GM12878 (cell line): ENCODE results near the gene SATB2. TPM values are rescaled to one million over a fixed set of nuclear protein-coding genes. Genes with fewer than 3 reads are reported as not detected.

Experiments used
- ATAC-seq: fragments of 200-7000 bp; cut with Tn5 transposase; 3 replicates; pipeline ENCODE4 v1.9.1; 2020; ENCODE audit warnings: mild to moderate bottlenecking, moderate library complexity
- BruUV-seq: library from RNA; stranded (reverse); fragments of 400-500 nt; replicated peaks from 2 replicates; lab custom pipeline; 2021; lab: Mats Ljungman, UMichigan
- CTCF ChIA-PET: fragments of 300-600 bp; sonication (Branson Sonifier 250); formaldehyde crosslinking; extraction: SDS; loops from one replicate; lab custom pipeline; 2021; ENCODE audit warnings: inconsistent platforms; lab: Yijun Ruan, JAX
- POLR2A ChIA-PET: fragments of 350-600 bp; formaldehyde crosslinking; extraction: SDS; loops from one replicate; lab custom pipeline; 2021; ENCODE audit warnings: inconsistent platforms; lab: Charles Lee
- RAD21 ChIA-PET: fragments of 300-600 bp; sonication (Branson Sonifier 250); formaldehyde crosslinking; loops from one replicate; lab custom pipeline; 2023; ENCODE audit warnings: antibody characterized with exemption; ENCODE audit not compliant: unreplicated experiment; lab: Charles Lee
- SMC1A ChIA-PET: fragments of 300-600 bp; sonication (Branson Sonifier 250); formaldehyde crosslinking; loops from one replicate; lab custom pipeline; 2023; ENCODE audit not compliant: unreplicated experiment, uncharacterized antibody; lab: Charles Lee
- DNase-seq: peaks from one replicate; pipeline ENCODE4 v3.0.0-alpha.2; 2011; ENCODE audit warnings: low read depth, low spot score
- FAIRE-seq: peaks from 3 replicates; lab custom pipeline; 2011; peaks lifted over from hg19 to GRCh38; lab: Jason Lieb, UNC
- H2AFZ ChIP-seq: 2 replicates; pipeline ENCODE4 v1.6.0; 2011; ENCODE audit warnings: low read depth, low read length, control low read depth; ENCODE audit not compliant: control insufficient read depth
- H3K27ac ChIP-seq: 2 replicates; pipeline ENCODE4 v1.5.1; 2011; ENCODE audit warnings: control low read depth; ENCODE audit not compliant: control insufficient read depth, insufficient read depth
- H3K27me3 ChIP-seq, 2 experiments: replicated peaks in 1 of 2; 2 replicates each; pipeline versions ENCODE4 v1.6.0 to v1.6.1; 2011; ENCODE audit warnings: low read length in 1 of 2; ENCODE audit not compliant: control insufficient read depth in 2 of 2, insufficient read depth in 2 of 2
- H3K36me3 ChIP-seq, 2 experiments: 2 replicates each; pipeline ENCODE4 v1.5.1; 2011; ENCODE audit warnings: low read length in 1 of 2; ENCODE audit not compliant: control insufficient read depth in 2 of 2, insufficient read depth in 2 of 2
- H3K4me1 ChIP-seq: 2 replicates; pipeline ENCODE4 v1.6.1; 2011; ENCODE audit warnings: mild to moderate bottlenecking, low read length, moderate library complexity, mixed read lengths; ENCODE audit not compliant: control insufficient read depth, insufficient read depth
- H3K4me2 ChIP-seq: 2 replicates; pipeline ENCODE4 v1.6.0; 2011; ENCODE audit warnings: control low read depth; ENCODE audit not compliant: control insufficient read depth, insufficient read depth
- H3K4me3 ChIP-seq: fragments of 200-600 bp; sonication (generic); 2 replicates; pipeline ENCODE4 v1.5.1; 2016
- H3K79me2 ChIP-seq: 2 replicates; pipeline ENCODE4 v1.6.0; 2011; ENCODE audit warnings: low read length; ENCODE audit not compliant: control insufficient read depth, insufficient read depth
- H3K9ac ChIP-seq: 2 replicates; pipeline ENCODE4 v1.8.0; 2011; ENCODE audit warnings: low read length, control low read depth, mixed read lengths; ENCODE audit not compliant: control insufficient read depth, insufficient read depth
- H3K9me3 ChIP-seq: replicated peaks from 3 replicates; pipeline ENCODE4 v1.5.1; 2011; ENCODE audit warnings: mild to moderate bottlenecking, low read length; ENCODE audit not compliant: control insufficient read depth, insufficient read depth
- H4K20me1 ChIP-seq: 2 replicates; pipeline ENCODE4 v1.6.0; 2011; ENCODE audit not compliant: control insufficient read depth, insufficient read depth
- EGR1 ChIP-seq, 2 experiments: IDR thresholded peaks; 1 replicate in 1 of 2; 2 replicates in 1 of 2; pipeline ENCODE4 v1.6.1; 2011 to 2012; ENCODE audit warnings: low read depth in 2 of 2, low read length in 2 of 2, borderline replicate concordance in 1 of 2, mild to moderate bottlenecking in 1 of 2, moderate library complexity in 1 of 2
- MEF2B ChIP-seq: fragments of 450-650 bp; IDR thresholded peaks from 2 replicates; pipeline ENCODE4 v1.6.1; 2018; ENCODE audit warnings: mild to moderate bottlenecking, moderate library complexity; ENCODE audit not compliant: partially characterized antibody, poor library complexity, severe bottlenecking
- MTA2 ChIP-seq: fragments of 450-650 bp; IDR thresholded peaks from 2 replicates; pipeline ENCODE4 v1.6.1; 2016; ENCODE audit warnings: low read depth, mild to moderate bottlenecking, moderate library complexity
- SREBF1 ChIP-seq: IDR thresholded peaks from 2 replicates; pipeline ENCODE4 v1.6.1; 2012; ENCODE audit warnings: mild to moderate bottlenecking, low read length
- SUPT20H ChIP-seq: IDR thresholded peaks from 2 replicates; pipeline ENCODE4 v1.6.1; 2011; ENCODE audit warnings: low read depth, mild to moderate bottlenecking, low read length, moderate library complexity, borderline replicate concordance; ENCODE audit not compliant: control insufficient read depth
- TCF12 ChIP-seq: IDR thresholded peaks from 2 replicates; pipeline ENCODE4 v1.6.1; 2011; ENCODE audit warnings: low read depth, mild to moderate bottlenecking, low read length
- ZNF274 ChIP-seq: IDR thresholded peaks from one replicate; pipeline ENCODE4 v1.8.0; 2011; ENCODE audit not compliant: insufficient read length, insufficient read depth
- ZNF592 ChIP-seq: fragments of 450-650 bp; IDR thresholded peaks from 2 replicates; pipeline ENCODE4 v1.6.1; 2017; ENCODE audit warnings: mild to moderate bottlenecking, moderate library complexity
- ZNF687 ChIP-seq: fragments of 450-650 bp; IDR thresholded peaks from 2 replicates; pipeline ENCODE4 v1.6.1; 2017; ENCODE audit warnings: mild to moderate bottlenecking, moderate library complexity
- WGBS: methylation state at CpG from one replicate; pipeline ENCODE4 v1.1.6; 2016; ENCODE audit warnings: low lambda C conversion rate; ENCODE audit not compliant: insufficient replicate concordance, insufficient coverage; ENCODE audit errors: missing lambda C conversion rate; 5-methylcytosine and 5-hydroxymethylcytosine counted together
- in situ Hi-C: fragments of 300-500 bp; cut with MboI; formaldehyde crosslinking; loops from 9 replicates; pipeline ENCODE4 v1.14.3; 2018; ENCODE audit warnings: mixed read lengths
- intact Hi-C: fragments of 100-400 bp; cut with micrococcal nuclease; formaldehyde crosslinking; loops from one replicate; pipeline ENCODE4 v1.14.2; 2022; ENCODE audit not compliant: unreplicated experiment
- polyA plus RNA-seq, 11 experiments: library from polyadenylated mRNA; depleted of rRNA in 4 of 11; unstranded in 6 of 11; stranded (reverse) in 5 of 11; fragments of >200 nt; fragmentation: Nextera tagmentation in 4 of 11; fragmentation: Illumina TruSeq in 1 of 11; extraction: Ambion mirVana in 4 of 11; extraction: Trizol in 1 of 11; gene quantifications; 1 replicate in 1 of 11; 2 replicates in 10 of 11; pipeline versions ENCODE4 v1.2.1 to v1.2.3, GENCODE V29; 2011 to 2016; ENCODE audit warnings: inconsistent platforms in 2 of 11, missing spikeins in 2 of 11, low read depth in 1 of 11
- total RNA-seq, 4 experiments: library from RNA; depleted of rRNA in 3 of 4; stranded (reverse); fragments of >200 nt in 3 of 4; fragmentation: Illumina TruSeq in 1 of 4; extraction: Trizol in 1 of 4; gene quantifications; 2 replicates each; pipeline versions ENCODE4 v1.2.1 to v1.2.3, GENCODE V29; 2013 to 2021
- TF ChIP-seq, protein P1 (sequence below): fragments of 150-350 bp; IDR thresholded peaks from 2 replicates; pipeline ENCODE4 v1.6.1; 2016; ENCODE audit warnings: low read depth, low read length

The SATB2 gene
- total and polyA plus RNA-seq, 10 of the 15 experiments (the other 5 are each of a cell fraction or from before 2014, with no cell fraction given): 0.03 to 0.56 (median 0.08) TPM; not detected in 3

GRCh38 chr2:199439066-199439465 is 18.7 kb downstream of the SATB2 start:
- BruUV-seq: no TSS peak
- H3K4me1 ChIP-seq: no peaks in the 10 kb centered on the region
- H3K9ac ChIP-seq: no peak overlapping the region
- intact Hi-C loops (no loop called here), in situ Hi-C loops (no loop called here)
- DNase-seq (no peak), ATAC-seq (no peak), FAIRE-seq (no peak)
- RAD21 ChIA-PET: no interaction called here
- SMC1A ChIA-PET: no interaction called here
- H3K4me2 ChIP-seq: no peak overlapping the region
- H3K27me3 ChIP-seq: no peaks in the 10 kb centered on the region
- H3K36me3 ChIP-seq: no peaks in the 10 kb centered on the region
- H4K20me1 ChIP-seq: no peaks in the 10 kb centered on the region
- CTCF ChIA-PET: interaction anchor here (1.4 kb wide), 1 partner anchor 781 kb away, joined by 3 read pairs; no protein-coding TSS in a partner anchor
- 18% methylated on average over 3 of the region's 3 CpGs for WGBS
- POLR2A ChIA-PET: no interaction called here
- no peak for TF ChIP-seq ZNF592
- TF ChIP-seq MEF2B: no peak
- TF ChIP-seq SREBF1: no peak
- TF ChIP-seq SUPT20H: no peak
- no peak for TF ChIP-seq ZNF274
- TF ChIP-seq MTA2: no peak
- TF ChIP-seq, protein P1, sequence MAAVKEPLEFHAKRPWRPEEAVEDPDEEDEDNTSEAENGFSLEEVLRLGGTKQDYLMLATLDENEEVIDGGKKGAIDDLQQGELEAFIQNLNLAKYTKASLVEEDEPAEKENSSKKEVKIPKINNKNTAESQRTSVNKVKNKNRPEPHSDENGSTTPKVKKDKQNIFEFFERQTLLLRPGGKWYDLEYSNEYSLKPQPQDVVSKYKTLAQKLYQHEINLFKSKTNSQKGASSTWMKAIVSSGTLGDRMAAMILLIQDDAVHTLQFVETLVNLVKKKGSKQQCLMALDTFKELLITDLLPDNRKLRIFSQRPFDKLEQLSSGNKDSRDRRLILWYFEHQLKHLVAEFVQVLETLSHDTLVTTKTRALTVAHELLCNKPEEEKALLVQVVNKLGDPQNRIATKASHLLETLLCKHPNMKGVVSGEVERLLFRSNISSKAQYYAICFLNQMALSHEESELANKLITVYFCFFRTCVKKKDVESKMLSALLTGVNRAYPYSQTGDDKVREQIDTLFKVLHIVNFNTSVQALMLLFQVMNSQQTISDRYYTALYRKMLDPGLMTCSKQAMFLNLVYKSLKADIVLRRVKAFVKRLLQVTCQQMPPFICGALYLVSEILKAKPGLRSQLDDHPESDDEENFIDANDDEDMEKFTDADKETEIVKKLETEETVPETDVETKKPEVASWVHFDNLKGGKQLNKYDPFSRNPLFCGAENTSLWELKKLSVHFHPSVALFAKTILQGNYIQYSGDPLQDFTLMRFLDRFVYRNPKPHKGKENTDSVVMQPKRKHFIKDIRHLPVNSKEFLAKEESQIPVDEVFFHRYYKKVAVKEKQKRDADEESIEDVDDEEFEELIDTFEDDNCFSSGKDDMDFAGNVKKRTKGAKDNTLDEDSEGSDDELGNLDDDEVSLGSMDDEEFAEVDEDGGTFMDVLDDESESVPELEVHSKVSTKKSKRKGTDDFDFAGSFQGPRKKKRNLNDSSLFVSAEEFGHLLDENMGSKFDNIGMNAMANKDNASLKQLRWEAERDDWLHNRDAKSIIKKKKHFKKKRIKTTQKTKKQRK: no peak
- TF ChIP-seq EGR1 (IDR thresholded peaks at IDR 0.05; ENCODE audit: borderline replicate concordance in 1 of 2, low read depth in 2 of 2, low read length in 2 of 2): no peak
- no peak for TF ChIP-seq ZNF687
- no peak for TF ChIP-seq TCF12
- no peak overlapping the region for H2AFZ ChIP-seq
- H3K79me2 ChIP-seq: no peaks in the 10 kb centered on the region
- H3K9me3 ChIP-seq: no peaks in the 10 kb centered on the region
- H3K27ac ChIP-seq: no peak overlapping the region
- H3K4me3 ChIP-seq: no peak overlapping the region
